Inflammatory macrophage (primary cell): ENCODE measurements around the gene ACOX1.

Experiments used
- DNase-seq, 2 donors: peaks; one replicate each; pipeline ENCODE4 v3.0.0-alpha.2; 2020 to 2022

The ACOX1 gene

DNA sequence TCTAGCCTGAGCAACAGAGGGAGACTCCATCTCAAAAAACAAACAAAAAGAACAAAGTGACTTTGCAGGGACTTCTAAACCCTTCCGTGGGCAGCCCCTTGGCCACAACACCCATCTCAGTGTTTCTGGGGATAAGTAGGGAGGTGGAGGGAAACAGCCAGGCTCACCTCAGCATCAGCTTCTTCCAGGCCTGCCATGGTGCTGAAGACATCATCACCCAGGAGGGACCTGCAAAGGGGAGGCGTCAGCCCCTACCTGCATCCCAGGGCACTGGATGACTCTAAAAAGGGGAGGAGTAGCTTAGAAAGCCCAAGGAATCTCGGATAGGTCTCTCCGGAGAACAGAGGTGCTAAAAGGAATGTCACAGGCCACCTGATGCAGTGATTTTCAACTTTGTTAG lies 47.9 kb downstream of the ACOX1 start:
- DNase-seq: no peak

DNA sequence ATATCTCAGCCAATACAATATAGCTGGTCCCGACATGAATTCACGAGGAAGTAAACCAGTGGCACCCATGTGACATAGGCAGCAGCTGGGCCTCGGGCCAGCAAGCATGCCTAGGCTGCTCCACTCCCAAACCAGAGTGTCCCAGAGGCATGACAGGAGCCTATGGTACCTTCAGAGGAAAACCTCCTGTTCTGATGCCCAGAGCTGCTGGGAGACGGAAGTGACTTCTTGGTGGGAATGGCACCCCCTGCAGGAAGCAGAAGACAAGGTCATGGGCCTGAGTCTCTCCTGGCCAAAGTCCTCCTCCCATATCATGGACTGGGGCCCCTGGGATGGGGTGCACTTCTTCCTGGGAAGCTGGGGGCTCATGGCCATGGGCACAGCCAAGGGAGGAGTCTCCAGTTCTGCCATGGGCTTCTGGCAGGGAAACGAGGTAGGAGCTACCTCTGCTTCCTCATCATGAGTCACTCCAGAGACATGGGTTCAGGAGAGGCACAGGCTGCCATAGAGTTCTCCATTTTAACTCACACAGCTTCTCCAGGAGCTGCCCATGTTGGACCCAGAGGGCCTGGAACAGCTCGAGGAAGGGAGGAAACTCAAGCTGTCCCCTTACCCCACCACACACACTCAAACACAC lies 51.6 kb downstream of the ACOX1 start:
- DNase-seq: peak; percentile 37 to 42

DNA sequence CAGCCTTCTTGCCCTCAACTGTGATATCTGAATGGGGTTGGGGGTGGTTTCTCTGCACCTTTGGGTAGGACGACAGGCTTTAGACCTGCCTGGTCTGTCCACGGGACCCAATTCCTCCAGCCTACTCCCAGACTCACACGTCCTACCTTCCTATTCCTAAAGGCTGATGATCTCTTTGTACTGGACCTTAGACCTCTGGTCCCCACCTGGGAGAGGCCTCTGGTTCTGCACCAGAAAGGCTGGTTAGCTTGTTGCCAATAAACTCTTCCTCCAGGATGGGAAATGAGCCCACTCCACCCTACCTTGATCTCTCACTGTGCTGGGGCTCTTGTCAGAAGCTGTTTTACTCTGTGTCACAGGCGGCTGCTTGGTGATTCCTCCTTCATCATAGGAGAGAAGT lies 52.5 kb downstream of the ACOX1 start:
- DNase-seq: no peak

DNA sequence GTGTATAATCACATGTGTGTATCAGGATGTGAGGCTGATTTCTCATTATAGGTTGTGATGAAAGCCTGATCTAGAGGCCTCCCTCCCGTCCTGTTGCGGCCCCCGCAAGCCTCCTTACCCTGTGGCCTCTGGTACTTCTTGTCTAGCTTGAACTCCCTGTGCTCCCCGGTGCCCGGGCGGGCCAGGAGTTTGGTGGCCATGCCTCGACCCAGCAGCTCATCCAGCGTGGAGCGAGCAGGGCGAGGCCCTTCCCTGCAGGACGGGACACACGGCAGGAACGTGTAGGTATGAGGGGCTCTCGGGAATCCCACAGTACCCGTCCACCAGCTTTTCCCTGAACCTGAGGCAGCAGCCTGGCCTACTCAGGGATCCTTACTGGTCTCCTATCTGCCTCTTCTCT lies 53.1 kb downstream of the ACOX1 start:
- no peak for DNase-seq

DNA sequence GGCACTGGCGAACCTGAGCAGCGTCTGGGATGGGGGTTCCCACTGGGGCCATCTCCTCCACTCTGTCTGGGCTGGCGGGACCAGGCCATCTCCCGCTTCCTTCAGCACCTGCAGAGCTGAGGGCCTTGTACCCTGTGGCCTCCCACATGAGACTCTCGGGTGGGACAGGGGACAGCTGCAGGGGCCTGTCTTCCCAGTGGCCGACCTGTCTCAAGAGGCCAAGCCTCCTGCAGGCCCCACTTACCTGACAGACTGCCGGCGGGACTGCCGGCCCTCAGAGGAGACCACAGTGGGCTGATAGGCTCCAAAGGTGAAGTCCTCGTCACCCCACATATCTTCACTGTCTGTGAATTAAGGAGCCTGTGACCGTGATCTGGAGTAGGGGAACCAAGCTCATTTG lies 53.9 kb downstream of the ACOX1 start:
- DNase-seq: no peak

DNA sequence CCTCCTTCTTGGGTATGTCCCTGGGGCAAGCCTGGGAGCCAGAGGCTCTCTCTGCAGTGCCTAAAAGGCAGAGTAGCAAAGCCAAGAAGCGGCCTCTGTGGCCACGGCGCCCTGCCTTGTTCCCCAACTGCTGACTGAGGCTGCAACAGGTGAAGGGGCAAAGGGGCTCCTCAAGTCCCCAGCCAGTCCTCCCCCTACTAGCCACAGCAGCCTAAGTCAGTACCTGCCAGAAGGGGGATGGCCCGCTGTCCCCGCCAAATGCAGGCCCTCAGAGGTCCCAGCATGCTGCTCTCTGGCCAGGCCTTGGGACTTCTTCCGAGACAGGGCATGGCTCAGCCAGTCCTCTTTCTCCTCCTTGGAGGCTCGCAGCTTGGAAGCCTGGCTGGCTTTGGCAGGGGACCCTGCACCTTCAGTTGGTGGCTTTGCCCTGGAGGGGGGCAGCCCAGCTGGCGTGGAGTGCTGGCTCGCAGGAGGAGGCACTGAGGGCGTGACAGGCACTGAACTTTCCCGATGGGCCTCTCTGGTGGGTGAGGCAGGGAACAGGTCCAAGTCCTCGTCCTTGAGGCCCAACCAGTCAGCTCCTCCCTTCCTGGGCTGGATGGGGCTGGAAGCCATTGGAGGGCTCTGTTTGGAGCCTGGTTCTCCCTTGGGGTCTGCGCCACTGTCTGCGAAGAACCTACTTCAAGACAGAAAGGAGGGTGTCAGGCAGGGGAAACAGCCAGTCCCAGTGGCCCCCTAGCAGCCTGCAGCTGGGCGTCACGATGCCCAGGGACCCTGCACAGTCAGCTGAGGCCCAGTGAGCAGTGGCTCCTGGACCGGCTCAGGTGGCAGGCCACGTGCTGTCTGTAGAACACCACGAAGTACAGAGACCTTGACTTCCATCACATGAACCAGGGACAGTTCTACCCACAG lies 55.7 kb downstream of the ACOX1 start:
- DNase-seq: no peak

DNA sequence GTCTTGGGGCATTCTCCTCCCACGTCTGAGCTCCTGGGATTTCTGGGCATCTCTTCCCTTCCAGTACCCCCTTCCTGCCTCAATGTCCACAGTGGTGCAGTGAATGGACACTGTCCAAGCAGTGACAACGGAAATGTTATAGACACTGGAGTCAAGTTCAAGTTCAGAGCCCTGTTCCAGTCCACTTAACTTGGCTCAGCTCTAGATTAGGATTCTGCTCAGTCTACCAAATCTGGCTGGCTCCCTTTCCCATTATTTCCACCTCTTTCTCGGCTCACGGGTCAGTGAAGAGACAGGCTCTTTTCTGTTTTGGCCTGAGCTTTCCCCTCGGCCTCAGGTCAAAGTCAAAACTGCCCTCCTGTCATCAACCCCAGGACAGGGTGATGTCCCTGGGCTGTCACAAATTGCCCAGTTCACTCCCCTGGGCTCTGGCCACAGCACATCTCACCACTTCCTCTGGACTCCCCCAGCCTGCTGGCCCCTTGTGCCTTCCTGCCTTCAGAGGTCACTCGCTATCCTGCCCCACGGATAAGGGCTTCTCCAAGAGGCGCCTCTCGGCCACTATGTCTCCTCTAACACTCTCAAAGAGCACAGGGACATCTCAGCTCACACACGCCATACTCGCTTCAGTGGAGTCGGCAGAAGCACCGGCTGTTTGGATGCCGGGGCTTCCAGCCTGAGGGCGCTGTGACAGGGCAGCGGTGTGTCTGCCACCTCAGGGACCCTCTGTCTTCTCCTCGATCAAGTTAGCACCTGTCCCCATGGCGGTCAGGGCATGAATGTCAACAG lies 56.6 kb downstream of the ACOX1 start:
- no peak for DNase-seq

DNA sequence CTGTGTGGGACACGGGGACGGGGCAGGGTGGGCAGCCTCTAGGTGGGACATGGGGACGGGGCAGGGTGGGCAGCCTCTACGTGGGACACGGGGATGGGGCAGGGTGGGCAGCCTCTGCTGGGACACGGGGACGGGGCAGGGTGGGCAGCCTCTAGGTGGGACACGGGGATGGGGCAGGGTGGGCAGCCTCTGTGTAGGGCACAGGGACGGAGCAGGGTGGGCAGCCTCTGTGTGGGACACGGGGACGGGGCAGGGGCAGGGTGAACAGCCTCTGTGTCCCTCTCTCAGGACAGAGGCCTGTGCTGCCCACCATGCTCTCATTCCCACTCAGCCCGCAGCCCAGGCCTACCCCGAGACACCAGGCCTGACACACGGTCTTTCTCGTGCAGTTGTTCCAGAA lies 57.4 kb downstream of the ACOX1 start:
- DNase-seq: no peak

DNA sequence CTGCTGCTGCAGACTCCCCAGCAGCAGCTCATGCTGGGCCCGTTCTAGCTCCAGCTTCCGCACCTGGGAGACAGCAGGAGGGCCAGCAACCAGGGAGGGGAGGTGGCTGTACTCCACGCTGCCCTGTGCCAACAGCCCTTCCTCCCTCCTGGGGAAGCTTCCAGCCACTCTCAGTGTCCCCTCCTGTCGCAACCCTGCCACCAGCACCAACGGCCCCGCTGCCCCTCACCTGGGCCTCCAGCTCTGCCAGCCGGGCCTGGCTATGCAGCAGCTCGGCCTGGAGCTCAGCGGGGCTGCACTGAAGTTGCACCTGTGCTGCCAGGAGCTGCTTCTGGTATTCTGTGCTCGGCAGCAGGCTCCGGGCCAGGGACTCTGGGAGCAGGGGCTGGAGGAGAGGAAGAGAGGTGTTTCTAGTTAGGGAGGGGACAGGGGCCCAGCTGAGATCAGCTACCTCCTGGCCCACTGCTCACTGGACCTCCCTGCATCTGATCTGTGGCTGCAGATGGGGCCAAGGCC lies 58.9 kb downstream of the ACOX1 start:
- no peak for DNase-seq

DNA sequence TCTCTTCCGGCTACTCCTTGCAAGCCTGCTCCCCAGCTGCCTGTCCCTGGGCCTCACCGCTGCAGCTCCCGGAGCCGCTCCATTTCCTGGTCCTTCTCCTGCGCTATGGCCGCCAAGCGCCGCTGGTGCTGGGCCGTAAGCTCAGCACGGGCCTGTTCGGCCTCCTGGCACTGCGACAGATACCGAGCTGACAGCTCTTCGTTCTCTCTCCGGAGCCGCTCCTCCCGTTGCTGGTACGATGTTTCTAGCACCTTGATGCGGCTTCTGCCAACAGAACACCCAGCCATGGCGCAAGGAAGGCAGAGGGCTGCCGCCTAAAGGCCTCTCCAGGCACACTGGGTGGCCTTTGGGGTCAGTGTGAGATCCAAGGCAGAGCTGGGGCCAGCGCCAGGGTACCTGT lies 59.4 kb downstream of the ACOX1 start:
- no peak for DNase-seq

DNA sequence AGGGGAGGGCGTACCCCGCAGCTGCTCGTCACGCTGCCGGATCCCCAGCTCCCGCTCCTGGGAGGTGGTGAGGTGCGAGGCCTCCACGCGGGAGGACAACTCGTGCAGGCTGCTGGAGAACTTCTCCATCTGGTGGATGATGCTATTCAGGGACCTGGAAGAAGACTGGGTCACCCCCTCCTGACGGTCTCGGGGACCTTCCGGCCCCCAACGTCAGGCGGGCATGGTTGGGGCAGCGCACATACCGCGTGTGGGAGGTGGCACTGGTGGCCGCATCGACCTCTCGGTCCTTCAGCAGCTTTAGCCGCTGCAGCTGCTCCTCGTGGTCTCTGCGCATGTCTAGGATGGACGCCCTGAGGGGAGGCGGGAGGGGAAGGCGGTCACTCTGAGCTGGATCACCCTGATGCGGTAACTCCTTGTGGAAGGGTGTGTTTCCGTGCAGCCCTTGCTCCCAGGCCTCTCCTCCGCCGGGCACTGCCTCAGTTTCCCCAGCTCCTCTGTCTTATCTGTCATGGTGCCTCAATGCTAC lies 61.0 kb downstream of the ACOX1 start:
- DNase-seq: no peak

DNA sequence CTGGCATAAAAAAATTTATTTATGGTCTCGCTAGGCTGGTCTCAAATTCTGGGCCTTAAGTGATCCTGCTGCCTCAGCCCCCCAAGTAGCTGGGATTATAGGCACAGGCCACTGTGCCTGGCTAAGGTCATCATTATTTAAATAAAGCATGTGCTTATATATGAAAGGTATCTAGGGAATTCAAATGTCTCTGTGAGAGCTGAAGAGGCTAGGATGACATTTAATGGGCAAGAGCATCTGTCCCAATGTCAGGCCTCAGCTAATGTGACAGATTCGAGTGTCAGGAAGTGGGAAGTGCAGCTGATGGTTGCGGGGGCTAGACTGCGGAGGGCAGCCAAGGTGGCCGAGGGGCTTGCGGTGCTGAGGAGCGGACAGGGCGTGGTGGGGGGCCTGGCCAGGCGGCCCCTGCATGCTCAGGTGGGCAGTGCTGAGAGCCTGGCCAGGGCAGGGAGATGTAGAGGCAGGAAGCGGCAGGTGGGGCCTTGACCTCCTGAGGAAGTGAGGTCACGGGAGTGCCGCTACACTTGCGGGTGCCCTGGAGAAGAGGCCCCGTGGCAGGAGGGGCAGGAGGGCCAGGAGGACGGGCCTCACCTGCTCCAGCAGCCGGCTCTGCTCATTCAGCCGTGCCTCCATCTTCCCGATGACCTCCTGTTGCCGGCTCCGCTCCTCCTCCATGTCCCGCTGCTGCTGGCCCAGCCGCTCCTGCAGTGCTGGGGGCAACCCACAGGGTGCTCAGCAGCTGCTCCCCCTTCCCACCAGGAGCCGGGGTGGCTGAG lies 61.6 kb downstream of the ACOX1 start:
- DNase-seq: no peak

DNA sequence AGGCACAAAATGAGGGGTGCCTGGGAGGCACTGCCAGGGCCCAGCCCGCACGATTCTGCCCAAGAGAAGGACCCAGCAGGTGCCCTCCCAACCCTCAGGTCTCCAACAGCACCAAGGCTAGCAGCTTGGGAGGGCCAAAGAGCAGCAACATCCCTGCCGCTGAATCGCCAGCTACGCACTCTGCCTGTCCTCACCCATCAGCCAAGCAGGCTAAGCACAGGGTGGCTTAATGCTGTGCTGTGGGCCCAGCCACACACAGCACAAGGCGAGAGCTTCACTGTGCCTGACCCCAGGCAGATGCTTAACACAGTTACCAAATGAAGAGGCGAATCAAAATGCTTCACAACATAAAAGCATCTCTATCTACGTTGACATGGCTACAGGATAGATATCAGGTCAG lies 63.7 kb downstream of the ACOX1 start:
- DNase-seq: no peak

DNA sequence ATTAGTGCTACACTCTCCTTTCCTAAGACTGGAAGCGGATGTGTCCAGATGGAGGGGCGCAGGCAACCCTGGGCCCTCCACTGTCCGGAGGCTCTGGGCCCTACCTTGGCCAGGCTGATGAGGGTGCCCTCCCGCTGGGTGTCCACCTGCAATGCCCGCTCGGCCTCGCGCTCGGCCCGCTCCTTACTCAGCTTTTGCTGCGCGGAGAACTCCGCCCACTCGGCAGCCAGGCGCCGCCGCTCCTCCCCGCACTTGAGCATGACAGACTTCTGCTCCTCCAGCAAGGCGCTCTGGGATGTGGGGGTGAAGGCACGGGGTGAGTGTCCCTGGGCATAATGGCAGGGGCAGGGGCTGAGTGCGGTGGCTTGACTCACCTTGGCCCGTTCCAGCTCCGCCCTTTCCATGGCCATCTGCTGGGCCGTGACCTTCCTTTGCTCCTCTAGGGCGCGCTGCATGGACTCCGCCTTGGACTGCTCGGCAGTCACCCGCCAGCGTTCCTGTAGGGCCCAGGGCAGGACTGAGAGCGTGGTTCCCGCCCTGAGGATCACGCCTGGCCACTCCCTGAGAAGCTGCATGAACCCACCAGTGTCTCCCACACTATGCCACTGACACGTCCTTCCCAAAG lies 64.2 kb downstream of the ACOX1 start:
- DNase-seq: no peak

DNA sequence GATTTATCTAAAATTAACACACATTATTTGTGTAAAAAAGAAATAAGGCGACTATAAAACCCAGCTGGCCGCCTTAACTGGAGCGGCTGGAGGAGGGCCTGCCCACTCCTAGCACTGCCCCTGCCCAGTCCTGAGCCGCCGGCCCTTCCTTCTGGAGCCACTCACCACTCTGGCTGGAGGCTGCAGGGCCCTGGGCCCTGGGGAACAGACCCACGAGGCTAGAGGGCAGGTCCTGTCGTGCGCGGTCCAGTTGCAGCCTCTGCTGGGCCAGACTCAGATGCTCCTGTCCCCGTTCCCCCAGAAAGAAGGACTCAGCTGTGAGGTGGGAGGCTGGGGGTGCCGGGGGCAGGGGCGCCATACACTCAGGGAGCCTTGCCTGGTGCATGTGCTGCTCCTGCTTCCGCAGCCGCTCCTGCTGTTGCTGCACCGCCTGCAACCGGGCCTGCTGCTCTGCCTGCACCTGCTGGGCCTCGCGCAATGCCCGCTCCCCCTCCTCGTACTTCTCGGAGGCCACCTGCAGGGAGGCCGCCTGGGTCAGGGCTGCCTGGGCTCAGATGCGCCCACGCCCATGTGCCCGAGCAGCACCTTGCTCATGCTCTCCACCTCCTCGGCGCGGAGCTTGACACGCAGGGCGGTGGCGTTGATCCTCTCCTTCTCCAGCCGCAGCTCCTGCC lies 65.3 kb downstream of the ACOX1 start:
- DNase-seq: no peak

DNA sequence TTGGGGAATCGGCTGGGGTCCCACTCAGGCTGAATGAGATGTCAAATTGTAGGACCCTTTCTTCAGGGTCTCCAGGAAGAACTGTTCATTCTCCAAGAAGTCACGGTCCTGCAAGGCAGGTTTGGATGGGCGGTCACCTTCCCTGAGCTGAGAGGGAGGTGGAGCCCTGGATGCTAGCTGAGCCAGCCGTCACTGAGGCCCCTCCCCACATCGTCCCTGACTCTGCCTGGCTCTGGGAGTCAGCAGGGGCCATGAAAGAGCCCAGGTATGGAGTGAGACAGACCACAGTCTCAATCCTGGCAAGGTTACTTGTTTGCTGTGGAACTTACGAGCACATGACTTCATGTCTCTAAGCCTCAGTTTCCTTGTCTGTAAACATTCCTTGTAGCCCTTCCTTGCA lies 68.3 kb downstream of the ACOX1 start:
- no peak for DNase-seq

DNA sequence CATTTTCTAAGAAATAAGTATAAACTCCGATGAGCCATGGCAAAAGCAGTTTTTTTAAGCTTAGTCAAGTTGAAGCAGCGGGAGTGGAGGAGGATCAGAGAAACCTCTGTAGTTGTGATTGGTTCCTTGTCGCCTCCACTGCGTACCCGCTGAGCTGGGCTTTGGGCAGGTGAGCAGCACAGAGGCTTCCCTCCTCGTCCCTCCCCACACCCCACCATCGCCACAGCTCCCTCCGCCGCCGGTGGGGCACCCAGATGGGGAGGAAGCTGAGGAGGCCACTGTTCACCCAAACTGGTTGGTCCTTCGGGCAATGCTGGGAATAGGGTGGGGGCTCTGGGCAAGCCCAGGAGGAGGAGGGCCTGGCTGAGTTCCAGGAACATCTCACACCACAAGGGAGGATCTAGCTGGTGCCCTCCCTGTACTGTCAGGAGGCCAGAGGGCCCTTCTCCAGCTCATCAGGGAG lies 69.1 kb downstream of the ACOX1 start:
- no peak for DNase-seq

DNA sequence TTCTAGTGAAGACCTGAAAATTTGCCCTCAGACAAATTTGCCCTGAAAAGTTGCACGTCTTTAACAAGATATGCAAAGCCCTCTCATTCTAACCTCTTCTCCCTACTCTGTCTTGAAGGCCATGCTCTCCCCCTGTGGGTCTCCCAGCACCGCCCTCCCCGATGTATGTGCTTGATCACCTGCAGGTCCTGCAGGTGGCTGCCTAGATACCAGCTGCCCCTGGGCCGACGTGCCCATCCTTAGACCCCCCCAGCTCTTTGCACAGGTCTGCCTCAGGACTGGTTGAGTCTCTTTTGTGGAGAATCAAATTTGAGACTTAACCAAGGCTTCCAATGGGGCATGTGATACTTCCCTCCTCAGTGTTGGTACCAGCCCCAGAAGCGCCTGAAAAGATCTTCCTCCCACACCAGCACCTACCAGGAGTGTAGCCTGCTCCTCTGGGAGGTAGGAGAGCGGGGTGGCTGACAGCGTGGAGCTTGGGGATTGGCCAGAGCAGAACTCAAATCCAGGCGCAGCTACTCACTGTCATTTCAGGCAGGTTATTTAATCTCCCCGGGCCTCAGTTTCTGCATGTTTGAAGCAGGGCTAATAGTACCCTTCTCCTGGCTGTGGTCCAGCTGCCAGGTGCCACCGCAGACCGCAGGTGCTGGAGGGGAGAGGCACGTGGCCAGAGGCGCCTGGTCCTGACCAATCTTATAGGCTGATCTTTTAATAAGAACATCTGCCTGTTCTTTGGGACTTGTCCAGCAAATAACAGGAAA lies 69.7 kb downstream of the ACOX1 start:
- no peak for DNase-seq

DNA sequence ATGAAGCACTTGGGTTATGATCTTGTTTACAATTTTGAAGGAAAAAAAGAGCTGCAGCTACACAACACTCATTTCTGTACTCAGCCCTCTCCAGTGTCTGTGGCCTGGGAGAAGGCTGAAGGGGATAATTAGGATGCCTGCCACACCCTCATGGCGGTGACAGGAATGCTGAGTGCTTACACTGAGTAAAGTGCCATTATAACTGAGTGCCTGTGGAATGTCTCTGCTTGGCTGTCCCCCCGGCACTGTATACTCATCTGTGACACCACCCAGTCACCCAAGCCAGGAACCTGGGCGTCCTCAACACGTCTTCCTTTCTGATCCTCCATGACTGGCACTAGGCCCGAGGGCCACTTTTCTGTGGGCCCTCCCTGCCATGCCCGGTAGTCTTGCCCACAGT lies 70.8 kb downstream of the ACOX1 start:
- no peak for DNase-seq
